Astrocyte (in vitro differentiated cells and primary cell): ENCODE measurements around the gene HYAL1.

ENCODE experiments used
- EZH2 ChIP-seq: IDR thresholded peaks from 2 replicates; pipeline ENCODE4 v1.6.1; 2012; ENCODE audit warnings: mild to moderate bottlenecking, low read length, inconsistent platforms; ENCODE audit not compliant: insufficient read depth
- TF ChIP-seq, protein P1 (sequence below): IDR thresholded peaks from 2 replicates; pipeline ENCODE4 v1.5.1; 2011; ENCODE audit warnings: low read depth, mild to moderate bottlenecking, inconsistent platforms, low read length, moderate library complexity; ENCODE audit not compliant: insufficient read depth

DNA sequence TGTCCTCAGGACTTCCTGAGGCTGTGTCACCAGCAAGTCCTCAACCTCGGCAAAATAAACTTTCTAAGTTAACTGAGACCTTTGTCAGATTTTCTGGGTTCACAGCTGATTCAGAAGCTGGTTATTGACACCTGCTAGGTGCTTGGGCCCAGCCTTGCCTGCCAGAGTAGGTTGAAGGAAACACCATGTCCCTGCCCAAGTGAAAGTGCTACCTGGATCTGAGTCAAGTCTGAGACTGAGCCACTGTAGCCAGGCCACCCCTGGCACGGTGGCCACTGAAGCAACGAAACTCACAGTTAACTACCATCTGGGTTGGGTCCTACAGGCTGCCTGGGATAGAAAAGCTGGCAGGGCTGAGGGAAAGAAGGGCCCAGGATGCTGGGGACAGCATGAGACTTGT lies 11.0 kb upstream of the HYAL1 start:
- TF ChIP-seq, protein P1, sequence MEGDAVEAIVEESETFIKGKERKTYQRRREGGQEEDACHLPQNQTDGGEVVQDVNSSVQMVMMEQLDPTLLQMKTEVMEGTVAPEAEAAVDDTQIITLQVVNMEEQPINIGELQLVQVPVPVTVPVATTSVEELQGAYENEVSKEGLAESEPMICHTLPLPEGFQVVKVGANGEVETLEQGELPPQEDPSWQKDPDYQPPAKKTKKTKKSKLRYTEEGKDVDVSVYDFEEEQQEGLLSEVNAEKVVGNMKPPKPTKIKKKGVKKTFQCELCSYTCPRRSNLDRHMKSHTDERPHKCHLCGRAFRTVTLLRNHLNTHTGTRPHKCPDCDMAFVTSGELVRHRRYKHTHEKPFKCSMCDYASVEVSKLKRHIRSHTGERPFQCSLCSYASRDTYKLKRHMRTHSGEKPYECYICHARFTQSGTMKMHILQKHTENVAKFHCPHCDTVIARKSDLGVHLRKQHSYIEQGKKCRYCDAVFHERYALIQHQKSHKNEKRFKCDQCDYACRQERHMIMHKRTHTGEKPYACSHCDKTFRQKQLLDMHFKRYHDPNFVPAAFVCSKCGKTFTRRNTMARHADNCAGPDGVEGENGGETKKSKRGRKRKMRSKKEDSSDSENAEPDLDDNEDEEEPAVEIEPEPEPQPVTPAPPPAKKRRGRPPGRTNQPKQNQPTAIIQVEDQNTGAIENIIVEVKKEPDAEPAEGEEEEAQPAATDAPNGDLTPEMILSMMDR = no peak
- TF ChIP-seq EZH2 = no peak
